WTC11 (cell line): ENCODE measurements around the gene WNK1. TPM values are rescaled to one million over a fixed set of nuclear protein-coding genes. Genes with fewer than 3 reads are reported as not detected.

Experiments used
- ATAC-seq: fragments of 200-7000 bp; cut with Tn5 transposase; 2 replicates; pipeline ENCODE4 v1.10.0; 2021; ENCODE audit warnings: mild to moderate bottlenecking, moderate library complexity
- CTCF ChIA-PET: fragments of 300-600 bp; sonication (Branson Sonifier 250); formaldehyde crosslinking; loops from one replicate; lab custom pipeline; 2021; ENCODE audit warnings: antibody characterized with exemption; lab: Charles Lee
- POLR2A ChIA-PET: fragments of 350-600 bp; sonication (Branson Sonifier 250); formaldehyde crosslinking; loops from one replicate; lab custom pipeline; 2021; ENCODE audit warnings: antibody characterized with exemption; lab: Charles Lee
- DNase-seq: peaks from one replicate; pipeline ENCODE4 v3.0.0; 2021; ENCODE audit warnings: low spot score
- H3K27ac Mint-ChIP-seq: 2 replicates; pipeline ENCODE4 v1.8.0; 2021; ENCODE audit warnings: mixed read lengths
- H3K27me3 Mint-ChIP-seq: 2 replicates; pipeline ENCODE4 v1.8.0; 2021; ENCODE audit warnings: low read depth, mild to moderate bottlenecking, moderate library complexity, mixed read lengths
- H3K36me3 Mint-ChIP-seq: 2 replicates; pipeline ENCODE4 v1.8.0; 2021; ENCODE audit warnings: mixed read lengths
- H3K4me1 Mint-ChIP-seq: 2 replicates; pipeline ENCODE4 v1.8.0; 2022; ENCODE audit warnings: mixed read lengths
- H3K4me3 Mint-ChIP-seq: 2 replicates; pipeline ENCODE4 v1.8.0; 2021; ENCODE audit warnings: mild to moderate bottlenecking, moderate library complexity, mixed read lengths
- H3K9me3 Mint-ChIP-seq: 2 replicates; pipeline ENCODE4 v1.8.0; 2021; ENCODE audit warnings: mixed read lengths
- ARID4B ChIP-seq: sonication (generic); formaldehyde crosslinking; IDR thresholded peaks from 2 replicates; pipeline ENCODE4 v1.8.0; 2023; ENCODE audit warnings: missing genetic modification reagents, mild to moderate bottlenecking, borderline replicate concordance
- ATF6 ChIP-seq: sonication (generic); formaldehyde crosslinking; IDR thresholded peaks from 2 replicates; pipeline ENCODE4 v1.8.1; 2023; ENCODE audit warnings: mild to moderate bottlenecking, missing genetic modification reagents
- CBFB ChIP-seq: sonication (generic); formaldehyde crosslinking; IDR thresholded peaks from 2 replicates; pipeline ENCODE4 v1.8.1; 2022; ENCODE audit warnings: mild to moderate bottlenecking, low read depth, missing genetic modification reagents
- EMX1 ChIP-seq: fragments of 250-450 bp; sonication (Bioruptor Pico); IDR thresholded peaks from 2 replicates; pipeline ENCODE4 v1.8.0; 2021; ENCODE audit warnings: mild to moderate bottlenecking
- ESRRA ChIP-seq: sonication (generic); formaldehyde crosslinking; IDR thresholded peaks from 2 replicates; pipeline ENCODE4 v1.8.1; 2022; ENCODE audit warnings: mild to moderate bottlenecking, missing genetic modification reagents, borderline replicate concordance
- GTF2I ChIP-seq: fragments of 250-450 bp; sonication (Bioruptor Pico); conservative IDR thresholded peaks from 2 replicates; pipeline ENCODE4 v1.4.0; 2021; ENCODE audit warnings: mild to moderate bottlenecking
- IRF2 ChIP-seq: sonication (generic); formaldehyde crosslinking; IDR thresholded peaks from 2 replicates; pipeline ENCODE4 v1.8.0; 2022; ENCODE audit warnings: low read depth, missing genetic modification reagents, borderline replicate concordance
- MAX ChIP-seq: sonication (generic); formaldehyde crosslinking; IDR thresholded peaks from 2 replicates; pipeline ENCODE4 v1.8.0; 2022; ENCODE audit warnings: mild to moderate bottlenecking, missing genetic modification reagents
- PRRX2 ChIP-seq: fragments of 250-450 bp; sonication (Bioruptor Pico); IDR thresholded peaks from 2 replicates; pipeline ENCODE4 v1.8.0; 2021; ENCODE audit warnings: mild to moderate bottlenecking
- SMAD4 ChIP-seq: sonication (generic); formaldehyde crosslinking; IDR thresholded peaks from 2 replicates; pipeline ENCODE4 v1.8.0; 2022; ENCODE audit warnings: mild to moderate bottlenecking, missing genetic modification reagents
- SOX15 ChIP-seq: fragments of 250-450 bp; sonication (Bioruptor Pico); IDR thresholded peaks from 2 replicates; pipeline ENCODE4 v1.9.0; 2021; ENCODE audit warnings: mild to moderate bottlenecking
- ZNF138 ChIP-seq: sonication (generic); formaldehyde crosslinking; conservative IDR thresholded peaks from 2 replicates; pipeline ENCODE4 v1.8.1; 2022; ENCODE audit warnings: mild to moderate bottlenecking, moderate library complexity, missing genetic modification reagents
- ZNF423 ChIP-seq: fragments of 250-450 bp; sonication (Bioruptor Pico); IDR thresholded peaks from 2 replicates; pipeline ENCODE4 v2.1.2; 2022; ENCODE audit warnings: mild to moderate bottlenecking, moderate library complexity
- ZNF425 ChIP-seq: fragments of 250-450 bp; sonication (Bioruptor Pico); conservative IDR thresholded peaks from 2 replicates; pipeline ENCODE4 v1.9.0; 2021; ENCODE audit warnings: mild to moderate bottlenecking
- ZNF532 ChIP-seq: fragments of 250-450 bp; sonication (Bioruptor Pico); IDR thresholded peaks from 2 replicates; pipeline ENCODE4 v1.9.0; 2021; ENCODE audit warnings: mild to moderate bottlenecking, borderline replicate concordance
- ZSCAN18 ChIP-seq: fragments of 250-450 bp; sonication (Bioruptor Pico); IDR thresholded peaks from 2 replicates; pipeline ENCODE4 v2.1.2; 2022; ENCODE audit warnings: mild to moderate bottlenecking, moderate library complexity
- total RNA-seq: library from RNA; stranded (reverse); gene quantifications from 3 replicates; pipeline ENCODE4 v1.2.3, GENCODE V29; 2021

WNK1 gene
- total RNA-seq, 1 experiment from 2014 or later: 118 TPM

- Mint-ChIP-seq H3K27me3 (no peaks in the 10 kb centered on the region), H3K36me3 (no peaks in the 10 kb centered on the region), H3K4me3 (no peak overlapping the region), H3K27ac (no peak overlapping the region)
- CTCF ChIA-PET: interaction anchor here (1.7 kb wide), 1 partner anchor 24 kb away, joined by 11 read pairs; no protein-coding TSS in a partner anchor
- TF ChIP-seq ESRRA (no peak), ZSCAN18 (CRISPR knock-in tag) (no peak)
- TF ChIP-seq, all 79 proteins: peak for 0
- POLR2A ChIA-PET: no interaction called here
- peaks cover 25% of the 10 kb centered on the region for H3K4me1 Mint-ChIP-seq
- ATAC-seq (no peak), DNase-seq (no peak)
- peaks cover 9% of the 10 kb centered on the region for H3K9me3 Mint-ChIP-seq
These were observed 25.9 kb upstream of the WNK1 start for GRCh38 chr12:726281-727140.

- no peak for TF ChIP-seq ATF6 (CRISPR knock-in tag)
- H3K36me3 Mint-ChIP-seq: no peaks in the 10 kb centered on the region
- DNase-seq (no peak), ATAC-seq (no peak)
- no peaks in the 10 kb centered on the region for H3K27me3 Mint-ChIP-seq
- CTCF ChIA-PET: interaction anchor here (1.7 kb wide), 1 partner anchor 24 kb away, joined by 11 read pairs; no protein-coding TSS in a partner anchor
- peaks cover 19% of the 10 kb centered on the region for H3K4me1 Mint-ChIP-seq
- peaks cover 9% of the 10 kb centered on the region for H3K9me3 Mint-ChIP-seq
- no peak overlapping the region for H3K27ac Mint-ChIP-seq
- POLR2A ChIA-PET: no interaction called here
- no peak overlapping the region for H3K4me3 Mint-ChIP-seq
These were observed 25.1 kb upstream of the WNK1 start for GRCh38 chr12:727321-727720.

- Mint-ChIP-seq H3K4me3 (no peak overlapping the region), H3K36me3 (no peaks in the 10 kb centered on the region), H3K9me3 (peaks cover 9% of the 10 kb centered on the region), H3K27ac (no peak overlapping the region), H3K4me1 (peaks cover 8% of the 10 kb centered on the region), H3K27me3 (no peaks in the 10 kb centered on the region)
- POLR2A ChIA-PET: no interaction called here
- CTCF ChIA-PET: no interaction called here
- DNase-seq: no peak
- no peak for ATAC-seq
- TF ChIP-seq ZNF423 (CRISPR knock-in tag): no peak
- TF ChIP-seq SMAD4 (CRISPR knock-in tag): no peak
- TF ChIP-seq EMX1 (CRISPR knock-in tag): no peak
- TF ChIP-seq ARID4B (CRISPR knock-in tag): no peak
- no peak for TF ChIP-seq ZNF532 (CRISPR knock-in tag)
- TF ChIP-seq GTF2I (CRISPR knock-in tag): no peak
- no peak for TF ChIP-seq ZNF138 (CRISPR knock-in tag)
- no peak for TF ChIP-seq IRF2
- TF ChIP-seq SOX15: no peak
- no peak for TF ChIP-seq ZNF425 (CRISPR knock-in tag)
- no peak for TF ChIP-seq CBFB (CRISPR knock-in tag)
- no peak for TF ChIP-seq PRRX2 (CRISPR knock-in tag)
- TF ChIP-seq MAX (CRISPR knock-in tag): no peak
These were observed 23.6 kb upstream of the WNK1 start for GRCh38 chr12:728781-729180.
